GM19372 (cell line): Measurements from ENCODE around the gene RASGRP2.

ENCODE experiments used
- ATAC-seq: cut with Tn5 transposase; IDR thresholded peaks from one replicate; pipeline ENCODE4 v1.9.1; 2021; ENCODE audit warnings: mild to moderate bottlenecking, low read depth, moderate library complexity; ENCODE audit not compliant: unreplicated experiment

Gene RASGRP2

GRCh38 chr11:64743591-64744543 lies at the start of gene RASGRP2:
RASGRP2 (minus strand) TSS chr11:64744142; CDS start chr11:64742866, 1,276 bp downstream.
- ATAC-seq = no peak

DNA sequence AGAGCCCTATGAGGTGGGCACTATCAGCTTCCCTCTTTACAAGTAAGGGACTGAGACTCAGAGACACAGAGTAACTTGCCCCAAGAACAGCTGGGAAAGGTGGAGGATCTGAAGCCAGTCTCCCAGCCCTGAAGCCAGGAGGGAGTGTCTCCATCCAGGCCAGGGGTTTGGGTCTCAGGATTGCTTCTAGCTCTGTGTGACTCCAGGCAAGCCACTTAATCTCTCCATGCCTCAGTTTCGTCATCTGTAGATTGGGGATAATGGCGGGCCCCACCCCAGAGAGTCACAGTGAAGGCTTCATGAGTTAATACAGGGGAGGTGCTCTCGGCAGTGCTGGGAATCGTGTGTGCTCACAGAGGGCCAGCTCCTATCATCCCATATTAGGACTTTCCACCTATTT lies 48.5 kb upstream of the RASGRP2 start:
- ATAC-seq = no peak

DNA sequence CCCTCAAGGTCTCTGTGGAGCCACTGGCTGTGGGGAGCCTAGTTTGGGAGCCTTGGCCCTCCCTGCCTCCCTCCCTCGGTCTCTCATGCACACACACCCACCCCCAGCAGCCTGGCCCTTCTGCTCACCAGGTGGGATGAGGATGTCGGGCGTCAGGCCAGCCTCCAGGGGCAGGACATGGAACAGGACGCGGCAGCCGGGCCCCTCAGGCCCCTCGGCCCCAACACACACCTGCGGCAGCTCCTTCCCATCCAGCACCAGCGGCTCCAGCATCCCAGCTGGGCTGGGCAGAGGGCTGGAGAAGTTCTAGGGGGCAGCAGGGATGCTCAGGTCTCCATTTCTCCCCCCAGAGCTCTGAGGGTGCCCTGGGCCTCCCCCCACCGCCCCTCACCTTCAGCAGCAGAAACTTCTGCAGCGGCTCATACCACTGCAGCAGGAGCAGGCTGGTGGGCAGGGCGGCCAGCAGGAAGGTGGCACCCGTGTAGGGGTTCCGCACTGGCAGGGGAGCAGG lies 47.9 kb upstream of the RASGRP2 start:
- ATAC-seq = no peak

- ATAC-seq = no peak
These were observed 46.5 kb upstream of the RASGRP2 start for GRCh38 chr11:64790205-64791095.

DNA sequence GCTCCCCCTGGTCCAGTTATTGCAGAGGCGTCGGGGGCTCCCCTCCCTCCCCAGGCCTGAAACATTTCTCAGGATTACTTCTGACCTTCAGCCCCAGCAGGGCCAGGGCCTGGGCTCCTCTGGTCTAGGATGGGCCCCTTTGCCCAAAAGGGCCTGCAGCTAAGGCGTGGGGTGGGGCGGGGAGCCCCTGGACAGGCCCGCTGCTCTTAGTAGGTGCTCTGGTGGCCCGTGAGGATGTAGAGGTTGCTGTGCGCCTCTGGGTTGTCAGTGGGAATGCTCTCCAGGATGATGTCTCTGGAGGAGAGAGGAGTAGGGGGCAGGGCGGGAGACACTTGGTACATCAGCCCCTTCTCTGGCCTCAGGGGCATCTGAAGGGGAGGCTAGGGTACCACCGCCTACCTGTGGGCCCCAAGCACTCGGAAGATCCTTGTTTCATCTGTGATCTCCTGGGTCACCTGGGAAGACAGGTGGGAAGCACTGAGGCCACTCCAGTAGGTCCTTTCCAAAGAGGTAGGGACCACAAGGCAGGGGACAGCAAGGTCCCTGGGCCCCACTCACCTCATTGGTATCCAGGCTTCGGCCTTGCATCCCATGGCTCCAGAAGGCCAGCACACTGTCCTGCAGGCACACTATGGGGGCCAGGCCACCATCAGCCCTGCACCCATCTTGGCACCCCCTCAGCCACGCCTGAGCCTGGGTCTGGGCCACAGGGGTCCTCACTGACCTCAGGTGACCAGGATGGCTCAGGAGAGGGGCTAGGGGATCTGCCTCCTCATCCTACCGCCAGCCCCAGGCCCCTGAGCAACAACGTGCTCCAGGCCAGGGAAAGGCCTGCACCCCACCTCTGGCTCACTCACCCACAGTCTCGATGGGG lies 45.6 kb upstream of the RASGRP2 start:
- no peak for ATAC-seq

DNA sequence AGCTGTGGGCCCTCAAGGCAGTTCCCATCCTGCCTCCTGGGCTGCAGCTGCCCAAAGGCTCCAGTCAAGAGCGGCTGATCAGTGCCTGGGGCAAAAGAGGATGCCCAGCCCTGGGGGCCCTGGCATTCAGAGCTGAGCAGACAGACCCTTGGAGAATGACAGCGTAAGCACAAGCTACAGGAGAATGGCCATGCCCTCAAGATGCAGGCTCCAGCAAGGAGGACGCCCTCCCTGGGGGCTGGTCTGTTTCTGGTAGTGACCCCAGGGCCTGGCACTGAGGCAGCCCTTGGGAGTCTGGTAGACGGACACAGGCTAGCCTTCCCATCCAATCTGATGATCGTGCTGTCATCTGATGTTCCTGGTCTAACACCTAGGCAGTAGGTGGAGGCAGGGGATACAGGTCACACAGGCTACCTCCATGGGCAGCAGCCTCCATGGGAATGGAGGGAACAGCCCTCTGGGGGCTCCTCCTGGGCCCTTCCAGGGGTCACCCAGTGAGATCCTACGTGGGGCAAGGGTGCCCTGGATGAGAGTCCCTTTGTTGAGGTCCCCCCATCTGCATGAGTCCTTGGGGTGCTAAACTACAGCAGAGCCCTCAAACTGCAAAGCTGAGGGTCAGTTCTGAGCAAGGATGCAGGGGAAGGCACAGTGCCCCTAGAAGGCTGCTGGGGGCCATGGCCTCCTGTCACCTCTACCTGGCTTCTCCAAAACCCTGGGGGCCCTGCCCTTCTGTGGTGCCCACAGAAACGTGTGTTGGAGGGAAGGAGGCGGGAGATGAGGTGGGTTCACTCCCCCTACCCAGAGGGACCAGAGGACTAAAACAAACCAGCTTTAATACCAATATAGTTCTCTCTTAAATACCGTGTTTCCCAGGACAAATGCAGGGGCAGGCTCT lies 44.6 kb upstream of the RASGRP2 start:
- ATAC-seq = no peak

DNA sequence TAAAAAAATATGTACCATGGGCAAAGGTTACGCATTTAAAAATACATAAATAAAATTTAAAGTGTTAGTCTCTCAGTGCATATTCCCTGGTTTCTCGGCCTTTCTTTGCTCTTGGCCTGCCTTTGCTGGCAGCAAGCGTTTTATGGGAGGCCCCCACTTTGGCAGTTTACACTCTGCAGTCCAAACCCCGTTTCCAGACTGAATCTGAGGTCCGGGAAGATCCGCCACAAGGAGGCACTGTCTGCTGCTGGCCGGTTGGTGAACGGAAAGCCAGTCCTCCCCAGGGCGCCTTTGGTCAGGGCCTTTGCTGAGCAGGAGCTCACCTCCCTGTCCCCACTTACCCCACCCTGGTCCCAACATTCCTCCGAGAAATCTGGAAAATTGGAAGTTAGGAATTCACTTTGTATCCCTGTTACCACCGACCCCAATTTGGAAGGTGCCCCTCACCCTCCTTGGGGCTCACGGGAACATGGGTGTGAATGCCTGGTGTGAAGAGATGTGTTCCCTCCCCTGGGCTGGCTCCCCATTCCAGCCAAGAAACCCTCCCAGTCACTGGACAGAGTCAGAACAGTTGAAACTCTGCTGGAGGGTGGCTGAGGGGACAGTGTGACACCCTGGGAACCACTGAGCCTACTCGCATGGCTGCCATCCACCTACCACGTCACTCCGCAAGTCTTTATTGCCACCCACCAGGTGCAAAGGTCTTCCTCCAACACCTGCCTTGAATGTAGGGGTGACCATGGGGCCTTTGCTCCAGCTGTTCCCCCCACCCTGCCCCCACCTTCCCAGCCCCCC lies 43.8 kb upstream of the RASGRP2 start:
- ATAC-seq = no peak

GRCh38 chr11:64786308-64786707 lies 42.4 kb upstream of the RASGRP2 start:
- ATAC-seq = no peak

GRCh38 chr11:64784813-64785581 lies 41.1 kb upstream of the RASGRP2 start:
- no peak for ATAC-seq

DNA sequence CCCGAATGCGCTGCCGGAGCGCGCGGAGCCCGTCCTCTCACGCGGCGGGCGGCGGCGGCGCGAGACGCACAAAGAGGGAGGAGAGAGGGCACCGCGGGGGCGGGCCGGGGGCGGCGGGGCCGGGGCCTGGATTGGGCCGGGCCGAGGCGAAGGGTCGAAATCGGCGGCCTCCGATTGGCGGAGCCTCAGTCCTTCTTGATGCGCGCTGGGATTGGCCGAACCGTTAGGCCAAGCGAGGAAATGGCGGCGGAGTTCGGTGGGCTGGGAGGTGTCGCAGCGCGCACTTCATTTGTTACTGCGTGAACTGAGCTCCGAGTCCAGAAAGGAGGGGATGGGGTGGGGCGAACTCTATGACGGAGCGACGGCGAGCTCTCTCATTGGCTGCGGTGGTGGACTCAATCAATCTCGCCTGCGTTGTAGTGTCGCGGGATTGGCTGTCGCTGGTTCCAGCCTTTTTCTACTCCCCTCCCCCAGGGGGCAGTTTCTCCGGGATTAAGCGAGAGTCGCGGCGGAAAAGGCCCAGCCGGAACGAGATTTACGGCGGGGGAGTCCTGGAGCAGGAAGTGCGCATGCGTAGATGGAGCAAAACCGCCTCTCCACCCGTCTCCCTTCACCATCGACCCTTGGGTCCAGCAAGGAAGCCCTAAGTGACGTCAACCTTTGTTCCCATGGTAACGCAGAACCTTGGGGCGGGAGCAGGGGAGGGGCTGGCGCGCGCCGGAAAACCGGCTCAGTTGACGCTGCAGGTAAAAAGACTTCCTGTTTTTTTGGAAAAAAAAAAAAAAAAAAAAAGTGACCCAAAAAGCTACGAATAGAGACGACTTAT lies 34.7 kb upstream of the RASGRP2 start, which contains the start of gene SF1:
TSS of gene SF1 (minus strand) at position 70 of the 826 bp plus-strand sequence. CDS start 150 bp downstream, outside the sequence.
- ATAC-seq = peak; percentile 79

DNA sequence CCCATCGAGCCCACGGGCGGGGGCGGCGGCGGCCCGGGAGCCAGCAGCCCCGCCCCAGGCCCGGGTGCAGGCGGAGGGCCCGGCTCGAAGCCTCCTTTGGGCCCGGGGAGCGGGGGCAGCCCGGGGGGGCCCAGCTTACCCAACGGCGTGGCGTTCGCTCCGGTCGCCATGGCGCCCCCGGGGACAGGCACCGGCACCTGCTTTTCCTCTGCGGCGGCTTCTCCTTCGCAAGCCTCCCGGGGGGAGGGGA lies 34.2 kb upstream of the RASGRP2 start:
- peak; percentile 7 for ATAC-seq

DNA sequence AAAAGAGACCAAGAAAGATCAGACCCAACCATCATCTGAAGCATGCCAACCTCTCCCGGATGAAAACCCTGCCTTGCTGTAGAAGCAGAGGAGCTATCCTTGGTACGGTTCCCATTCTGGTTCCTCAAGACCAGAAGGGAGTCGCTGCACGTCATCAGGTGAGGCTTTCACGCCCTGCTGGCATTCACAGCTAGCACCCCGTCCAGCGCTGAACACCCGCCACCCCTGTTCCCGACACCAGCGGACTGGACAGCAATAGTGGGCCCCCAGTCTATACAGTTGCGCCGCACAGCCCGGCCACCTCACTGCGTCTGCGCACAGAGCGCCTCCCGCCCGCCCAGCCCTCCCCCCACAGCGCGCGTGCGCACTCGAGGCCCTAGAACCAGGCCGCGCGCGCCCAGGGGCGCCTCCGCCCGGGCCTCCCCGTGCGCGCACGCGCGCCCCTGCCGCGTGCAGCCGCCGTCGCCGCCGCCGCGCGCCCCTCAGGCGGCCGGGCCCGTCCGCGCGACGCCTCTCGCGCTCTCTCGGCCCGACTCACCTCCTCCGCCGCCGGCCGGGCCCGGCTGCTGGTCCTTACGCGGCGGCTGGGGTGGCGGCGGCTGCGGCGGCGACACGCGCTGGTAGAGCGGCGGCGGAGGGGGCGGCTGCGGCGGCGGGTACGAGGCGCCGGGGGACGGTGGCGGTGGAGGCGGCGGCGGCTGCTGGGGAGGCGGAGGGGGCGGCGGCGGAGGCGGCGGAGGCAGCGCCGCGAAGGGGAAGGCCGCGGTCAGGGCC lies 33.7 kb upstream of the RASGRP2 start:
- ATAC-seq = no peak

DNA sequence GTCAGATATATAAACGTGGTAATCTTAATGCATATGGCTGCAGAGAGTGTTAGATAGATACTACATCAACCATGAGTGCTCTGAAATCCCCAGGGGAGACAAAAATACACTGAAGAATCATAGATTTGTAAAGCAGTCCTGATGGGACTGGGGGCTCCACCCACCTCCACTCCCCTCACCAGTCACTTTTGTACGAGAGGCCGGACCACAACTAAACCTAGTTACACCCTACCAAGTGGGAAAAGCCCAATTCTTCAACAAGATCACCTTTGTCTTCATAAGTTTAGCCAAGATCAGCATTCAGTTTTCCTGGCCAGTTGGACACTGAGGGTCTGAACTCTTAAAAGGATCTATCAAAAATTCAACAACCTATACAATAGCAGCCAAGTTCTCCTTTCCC lies 32.9 kb upstream of the RASGRP2 start:
- no peak for ATAC-seq

DNA sequence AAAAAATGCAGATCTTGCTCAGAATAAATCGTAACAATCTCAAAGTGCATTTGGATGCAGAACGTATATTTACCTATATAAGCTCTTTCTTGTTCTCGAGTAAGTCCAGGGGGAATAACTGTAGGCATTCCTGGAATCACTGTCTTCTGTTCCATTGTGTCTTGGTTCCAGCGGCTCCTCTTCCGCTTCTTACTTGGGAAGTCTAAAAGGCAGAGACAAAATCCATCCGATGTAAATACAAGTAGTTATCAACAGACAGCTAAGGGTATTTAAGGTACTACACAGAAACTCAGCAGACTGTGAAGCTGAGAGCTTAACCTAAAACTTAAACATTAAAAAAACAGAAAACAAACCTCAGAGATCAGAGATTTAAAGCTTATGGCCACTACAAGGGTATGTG lies 32.5 kb upstream of the RASGRP2 start:
- no peak for ATAC-seq

- ATAC-seq = no peak
These were observed 30.2 kb upstream of the RASGRP2 start for GRCh38 chr11:64774144-64774543.
